Gastrocnemius medialis (tissue), 4 donors: ENCODE data around the gene VDR.

ENCODE experiments used
- POLR2A ChIP-seq, 2 donors: fragments of 450-650 bp; IDR thresholded peaks; one replicate each; pipeline ENCODE4 v1.6.1; 2017; ENCODE audit warnings: antibody characterized with exemption in 2 of 2, mild to moderate bottlenecking in 2 of 2, moderate library complexity in 2 of 2
- TF ChIP-seq, protein P1 (sequence below), 5 experiments: fragments of 450-650 bp in 3 of 5; fragments of 200-600 bp in 2 of 5; sonication (generic) in 2 of 5; IDR thresholded peaks in 4 of 5; conservative IDR thresholded peaks in 1 of 5; 1 replicate in 4 of 5; 2 replicates in 1 of 5; pipeline ENCODE4 v1.5.1; 2016 to 2019; ENCODE audit warnings: antibody characterized with exemption in 5 of 5, mild to moderate bottlenecking in 3 of 5, moderate library complexity in 3 of 5

DNA sequence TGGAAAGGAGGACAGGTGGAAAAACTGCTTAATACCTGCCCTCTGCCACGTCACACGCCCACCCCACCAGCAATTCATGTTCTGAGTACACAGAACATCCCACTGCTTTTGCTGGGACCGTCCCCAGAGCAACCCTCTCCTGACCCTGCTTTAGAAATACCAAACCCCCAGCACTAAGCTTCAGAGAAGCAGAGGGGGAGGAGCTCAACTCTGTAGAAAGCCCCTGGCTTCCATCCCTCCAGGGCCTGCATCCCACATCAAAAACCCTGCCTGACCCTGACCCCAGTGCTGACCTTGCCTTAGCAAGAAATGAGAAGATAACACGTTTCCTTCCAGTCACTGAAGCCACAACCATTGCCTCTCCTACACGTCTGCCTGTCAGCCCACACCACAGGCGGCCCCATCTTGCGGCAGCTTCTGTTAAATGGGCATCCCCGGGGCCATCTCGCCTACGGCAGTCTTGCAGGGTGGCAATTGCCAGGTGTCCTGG is 19.7 kb downstream of the VDR start:
- TF ChIP-seq POLR2A (IDR thresholded peaks at IDR 0.05), result no peak
- TF ChIP-seq, protein P1, sequence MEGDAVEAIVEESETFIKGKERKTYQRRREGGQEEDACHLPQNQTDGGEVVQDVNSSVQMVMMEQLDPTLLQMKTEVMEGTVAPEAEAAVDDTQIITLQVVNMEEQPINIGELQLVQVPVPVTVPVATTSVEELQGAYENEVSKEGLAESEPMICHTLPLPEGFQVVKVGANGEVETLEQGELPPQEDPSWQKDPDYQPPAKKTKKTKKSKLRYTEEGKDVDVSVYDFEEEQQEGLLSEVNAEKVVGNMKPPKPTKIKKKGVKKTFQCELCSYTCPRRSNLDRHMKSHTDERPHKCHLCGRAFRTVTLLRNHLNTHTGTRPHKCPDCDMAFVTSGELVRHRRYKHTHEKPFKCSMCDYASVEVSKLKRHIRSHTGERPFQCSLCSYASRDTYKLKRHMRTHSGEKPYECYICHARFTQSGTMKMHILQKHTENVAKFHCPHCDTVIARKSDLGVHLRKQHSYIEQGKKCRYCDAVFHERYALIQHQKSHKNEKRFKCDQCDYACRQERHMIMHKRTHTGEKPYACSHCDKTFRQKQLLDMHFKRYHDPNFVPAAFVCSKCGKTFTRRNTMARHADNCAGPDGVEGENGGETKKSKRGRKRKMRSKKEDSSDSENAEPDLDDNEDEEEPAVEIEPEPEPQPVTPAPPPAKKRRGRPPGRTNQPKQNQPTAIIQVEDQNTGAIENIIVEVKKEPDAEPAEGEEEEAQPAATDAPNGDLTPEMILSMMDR (IDR thresholded peaks at IDR 0.05 in 4 of 5, conservative IDR thresholded peaks at IDR 0.05 in 1 of 5), result no peak
